ENCODE results near the gene FKBP1B.
A peak's percentile ranks its signal among the peaks of the same experiment; 100 is the strongest.
"Not testable (repeated sequence)": the region's sequence is repeated elsewhere in the genome, so short reads cannot be mapped to it uniquely, and the experiment has no call there.

The FKBP1B gene

DNA sequence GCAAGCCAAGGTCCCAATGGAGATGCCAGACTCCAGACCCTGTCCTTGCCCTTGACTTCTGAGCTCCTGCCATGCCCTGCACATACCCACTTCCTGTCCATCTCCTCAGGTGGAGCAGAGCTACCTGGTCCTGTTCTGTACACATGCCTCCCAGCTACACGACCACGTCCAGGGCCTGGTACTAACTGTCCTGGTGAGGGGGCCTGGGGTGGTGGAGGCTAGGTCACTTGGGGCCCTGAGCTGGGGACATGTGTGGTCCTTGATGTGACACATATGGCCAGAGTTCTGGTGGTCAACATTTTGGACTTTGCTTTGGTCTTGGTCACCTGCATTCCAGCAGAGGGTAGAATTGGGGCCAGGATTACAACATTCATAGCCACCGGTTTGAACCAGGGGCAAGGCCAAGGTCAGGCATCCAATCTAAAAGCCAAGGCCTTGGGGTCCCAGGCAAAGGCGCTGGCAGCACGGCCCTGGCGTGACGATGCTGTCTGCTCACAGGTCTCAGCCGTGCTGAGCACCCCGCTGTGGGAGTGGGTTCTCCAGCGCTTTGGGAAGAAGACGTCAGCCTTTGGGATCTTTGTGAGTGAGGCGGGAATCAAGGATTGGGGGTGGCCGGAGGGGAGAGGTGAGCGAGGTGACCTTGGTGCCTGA lies 27.1 kb upstream of the FKBP1B start:
- DNase-seq (ENCODE audit: low spot score), result no peak

DNA sequence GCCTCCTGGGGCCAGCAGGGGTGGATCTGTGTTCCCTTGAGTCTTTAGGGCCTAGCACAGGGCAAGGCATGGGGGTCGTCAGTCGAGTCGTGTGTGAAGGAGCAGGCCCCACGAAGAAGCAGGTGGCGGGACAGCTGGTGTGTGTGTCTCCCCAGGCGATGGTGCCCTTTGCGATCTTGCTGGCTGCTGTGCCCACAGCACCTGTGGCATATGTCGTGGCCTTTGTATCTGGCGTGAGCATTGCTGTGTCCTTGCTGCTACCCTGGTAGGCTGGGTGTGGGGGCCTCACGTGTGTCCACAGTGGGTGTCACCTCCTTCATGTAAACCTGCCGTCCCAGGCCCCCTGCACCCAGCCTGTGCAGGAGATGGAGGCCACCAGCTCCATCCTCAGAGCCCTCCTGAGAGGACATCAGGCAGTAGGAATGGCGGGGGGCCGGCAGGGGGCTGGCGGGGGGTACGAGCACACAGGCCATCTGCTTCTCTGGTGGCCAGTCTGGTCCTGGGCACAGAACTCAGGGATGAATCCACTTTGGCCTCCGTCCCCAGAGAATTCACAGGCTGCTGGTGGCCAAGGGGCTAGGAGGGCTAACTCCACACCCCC lies 26.5 kb upstream of the FKBP1B start:
- DNase-seq (ENCODE audit: low spot score), result no peak

DNA sequence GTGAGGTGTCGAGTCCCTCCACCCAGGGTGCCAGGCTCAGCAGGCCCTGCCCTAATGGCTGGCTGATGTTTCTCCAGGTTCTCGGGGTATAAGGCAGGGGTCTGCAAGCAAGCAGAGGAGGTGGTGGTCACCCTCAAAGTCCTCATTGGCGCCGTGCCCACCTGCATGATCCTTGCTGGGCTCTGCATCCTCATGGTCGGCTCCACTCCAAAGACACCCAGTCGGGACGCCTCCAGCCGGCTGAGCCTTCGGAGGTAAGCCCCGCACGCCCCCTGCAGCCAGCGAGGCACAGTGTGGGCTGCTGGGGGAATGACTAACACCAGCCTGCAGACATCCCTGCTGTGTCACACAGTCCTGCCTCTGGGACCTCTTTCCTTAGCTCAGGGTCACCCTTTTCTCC lies 25.5 kb upstream of the FKBP1B start:
- no peak for DNase-seq (ENCODE audit: low spot score)

DNA sequence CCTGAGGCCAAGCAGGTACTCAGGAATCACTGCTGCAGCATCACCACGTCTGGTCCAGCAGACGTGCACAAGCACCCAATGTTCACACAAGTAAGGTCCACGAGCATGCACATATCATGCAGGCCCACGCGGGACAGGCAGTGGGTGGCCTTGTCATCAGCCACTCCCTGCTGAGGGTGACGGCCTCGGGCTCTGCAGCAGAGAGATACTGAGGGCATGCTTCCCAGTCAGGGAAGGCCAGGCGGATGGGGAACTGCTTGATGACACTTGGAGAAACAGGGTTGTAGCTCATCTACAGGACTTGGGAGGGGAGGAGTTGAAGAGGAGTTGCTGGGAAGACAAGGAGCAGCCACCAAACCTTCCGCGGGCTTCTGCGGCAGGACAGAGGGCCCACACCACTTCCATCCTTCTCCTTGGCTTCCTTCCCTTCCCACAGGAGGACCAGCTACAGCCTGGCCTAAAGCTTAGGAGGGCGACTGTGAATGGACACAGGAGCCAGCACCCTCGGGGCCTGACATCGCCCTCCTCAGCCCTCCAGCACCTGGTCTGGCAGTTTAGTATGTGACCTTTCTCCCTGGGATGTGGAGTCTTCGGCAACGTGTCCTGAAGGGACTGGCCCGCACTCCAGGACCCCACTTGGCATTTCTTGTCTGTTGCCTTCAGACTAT lies 24.4 kb upstream of the FKBP1B start:
- no peak for DNase-seq (ENCODE audit: low spot score)

DNA sequence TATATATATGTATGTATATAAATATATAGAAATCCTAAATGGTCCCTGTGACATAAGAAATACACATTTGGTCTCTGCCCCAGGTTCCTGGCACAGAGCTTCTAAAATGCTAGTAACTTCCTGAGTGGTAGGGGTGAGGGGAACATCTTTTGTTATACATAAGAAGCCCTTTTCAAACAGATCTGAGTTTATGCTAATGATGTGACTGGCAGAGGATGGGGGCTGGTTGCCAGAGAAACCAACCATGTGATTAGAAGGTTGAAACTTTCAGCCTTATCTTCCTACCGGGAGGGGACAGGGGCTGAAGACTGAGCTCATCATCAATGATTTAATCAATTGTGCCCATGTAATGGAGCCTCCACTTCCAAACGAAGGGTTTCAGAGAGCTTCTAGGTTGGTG lies 23.3 kb upstream of the FKBP1B start:
- DNase-seq (ENCODE audit: low spot score), result no peak

DNA sequence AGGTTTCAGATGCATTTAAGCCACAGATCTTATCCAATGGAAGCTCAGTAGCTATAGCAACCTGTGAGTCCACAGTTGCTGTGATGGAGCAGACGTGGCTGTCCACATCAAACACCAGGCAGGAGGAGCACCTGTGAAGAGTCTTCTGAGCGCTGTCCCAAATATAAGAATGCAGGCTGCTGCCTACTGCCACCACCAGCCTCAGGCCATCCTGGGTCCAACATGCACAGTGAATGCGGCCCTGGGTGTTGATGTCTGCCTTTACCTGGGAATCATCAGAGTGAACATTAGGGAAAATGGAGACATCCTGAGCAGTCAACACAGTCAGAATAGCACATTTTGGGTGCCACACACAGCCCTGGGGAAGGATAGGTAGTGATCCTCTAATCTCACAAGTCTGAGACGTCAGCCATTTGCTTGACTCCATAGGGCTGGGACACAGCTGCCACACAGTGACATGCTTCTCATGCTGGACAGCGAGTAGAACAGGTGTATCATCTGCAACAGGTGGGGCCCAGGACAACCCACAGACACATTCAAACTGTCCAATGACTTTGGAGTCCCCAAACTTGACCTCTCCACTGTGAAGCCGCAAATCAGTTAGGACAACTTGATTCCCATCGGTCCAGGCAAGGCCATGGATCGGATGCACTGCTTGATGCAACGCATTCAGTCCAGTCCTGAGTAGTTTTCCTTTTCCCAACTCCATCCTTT lies 10.6 kb upstream of the FKBP1B start:
- no peak for DNase-seq (ENCODE audit: low spot score)

DNA sequence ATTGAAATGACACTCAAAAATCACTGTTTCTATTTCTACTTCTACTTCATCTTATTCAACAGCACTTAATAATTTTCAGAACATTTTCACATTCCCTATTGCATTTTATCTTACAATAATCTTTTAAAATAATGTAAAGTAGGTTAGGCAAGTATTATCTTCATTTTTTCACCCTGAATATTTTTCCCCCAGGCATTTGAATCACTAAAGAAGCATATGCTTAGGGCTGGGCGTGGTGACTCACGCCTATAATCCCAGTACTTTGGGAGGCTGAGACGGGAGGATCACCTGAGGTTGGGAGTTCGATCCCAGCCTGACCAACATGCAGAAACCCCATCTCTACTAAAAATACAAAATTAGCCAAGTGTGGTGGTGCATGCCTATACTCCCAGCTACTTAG lies 9.0 kb upstream of the FKBP1B start:
- DNase-seq (ENCODE audit: low spot score), result no peak

DNA sequence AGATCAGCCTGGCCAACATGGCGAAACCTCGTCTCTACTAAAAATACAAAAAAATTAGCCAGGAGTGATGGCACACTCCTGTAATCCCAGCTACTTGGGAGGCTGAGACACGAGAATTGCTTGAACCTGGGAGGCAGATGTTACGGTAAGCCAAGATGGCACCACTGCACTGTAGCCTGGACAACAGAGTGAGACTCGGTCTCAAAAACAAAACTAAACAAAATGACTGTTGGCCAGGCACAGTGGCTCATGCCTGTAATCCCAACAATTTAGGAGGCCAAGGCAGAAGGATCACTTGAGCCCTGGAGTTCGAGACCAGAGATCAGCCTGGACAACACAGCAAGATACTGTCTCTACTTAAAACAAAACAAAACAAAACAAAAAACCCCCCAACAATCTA lies 6.4 kb upstream of the FKBP1B start:
- not testable (repeated sequence) for DNase-seq (ENCODE audit: low spot score)

DNA sequence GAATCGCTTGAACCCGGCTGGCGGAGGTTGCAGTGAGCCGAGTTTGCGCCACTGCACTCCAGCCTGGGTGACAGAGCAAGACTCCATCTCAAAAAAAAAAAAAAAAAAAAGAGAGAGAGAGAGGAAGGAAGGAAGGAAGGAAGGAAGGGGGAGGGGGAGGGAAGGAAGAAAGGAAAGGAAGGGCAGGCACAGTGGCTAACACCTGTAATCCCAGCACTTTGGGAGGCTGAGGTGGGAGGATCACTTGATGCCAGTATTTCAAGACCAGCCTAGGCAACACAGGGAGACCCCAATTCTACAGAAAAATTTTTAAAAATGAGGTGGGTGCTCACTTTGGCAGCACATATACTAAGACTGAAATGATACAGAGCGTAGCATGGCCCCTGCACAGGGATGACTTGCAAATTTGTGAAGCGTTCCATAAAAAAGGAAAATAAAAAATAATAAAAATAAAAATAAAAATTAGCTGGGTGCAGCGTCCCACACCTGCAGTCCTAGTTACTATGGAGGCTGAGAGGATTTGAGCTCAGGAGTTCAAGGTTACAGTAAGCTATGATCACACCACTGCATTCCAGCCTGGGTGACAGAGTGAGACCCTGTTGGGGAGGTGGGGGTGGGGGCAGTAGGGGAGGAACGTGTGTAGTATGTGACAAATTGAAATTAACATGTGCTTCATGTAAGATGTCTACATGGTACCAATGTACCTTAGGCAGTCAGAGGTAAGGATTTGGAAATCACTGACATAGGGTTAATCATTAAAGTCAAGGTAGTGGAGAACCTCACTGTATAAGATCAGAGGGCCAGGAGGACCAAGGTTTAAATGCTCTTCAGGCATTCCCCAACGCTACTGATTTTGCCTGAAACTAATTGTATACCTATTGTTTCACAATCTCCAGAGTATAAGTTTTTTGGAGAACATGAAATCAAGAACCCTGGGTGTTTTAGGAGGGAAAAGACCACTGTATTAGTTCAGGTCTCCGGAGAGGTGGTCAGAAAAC lies 3.7 kb upstream of the FKBP1B start:
- DNase-seq (ENCODE audit: low spot score), result no peak

DNA sequence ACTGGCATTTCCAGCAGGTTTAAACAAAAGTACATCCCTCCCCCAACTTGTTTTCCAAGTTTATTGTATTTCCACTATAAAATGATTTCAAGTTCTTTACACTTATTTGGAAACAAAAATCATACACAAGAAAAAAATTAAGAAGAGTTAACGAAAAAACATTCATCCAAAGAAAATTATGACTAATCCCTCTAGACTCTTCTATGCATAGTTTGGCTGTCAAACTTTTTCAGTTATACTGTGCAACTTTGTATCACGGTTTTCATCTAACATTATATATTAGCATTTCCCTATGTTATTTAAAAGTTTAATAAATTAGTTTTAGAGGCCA lies 3.0 kb upstream of the FKBP1B start:
- DNase-seq (ENCODE audit: low spot score), result no peak

DNA sequence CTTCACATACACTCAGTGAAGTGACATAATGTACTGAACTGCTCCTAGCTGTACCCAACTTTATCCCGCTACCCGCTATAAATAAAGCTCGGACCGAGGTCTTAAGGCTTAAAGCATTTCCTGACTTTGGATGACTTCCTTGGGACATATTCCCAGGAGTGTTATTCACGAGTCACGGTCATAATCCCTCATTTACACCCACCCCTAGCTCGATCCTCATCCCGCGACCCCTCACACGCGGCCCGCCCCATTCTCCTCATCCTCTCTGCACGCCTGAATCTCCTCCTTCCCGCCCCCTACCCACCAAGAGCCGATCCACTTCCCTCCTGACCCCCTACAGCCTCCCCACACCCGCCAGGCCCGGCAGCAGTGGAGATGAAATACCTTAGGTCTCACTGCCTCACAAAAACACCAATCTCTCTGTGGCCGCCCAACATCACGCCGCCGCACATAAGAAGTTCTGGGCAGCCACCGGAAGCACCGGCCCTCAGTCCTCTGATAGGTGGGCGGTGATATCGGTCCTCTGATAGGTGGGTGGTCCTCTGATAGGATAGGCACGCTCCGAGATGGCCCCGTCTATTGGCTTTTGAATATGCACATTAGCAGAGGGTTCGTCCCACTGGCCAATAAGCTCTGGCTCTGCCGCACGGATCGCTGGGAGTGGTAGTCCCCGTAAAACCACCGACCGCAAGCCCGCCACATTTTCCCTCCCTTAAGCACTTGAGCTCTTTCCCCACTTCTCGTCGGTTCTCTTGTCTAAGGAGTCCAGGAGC lies 2.4 kb upstream of the FKBP1B start, which contains the start of gene WDCP:
TSS of gene WDCP (minus strand) at position 462 of the 773 bp plus-strand sequence. CDS start 7,897 bp downstream, outside the sequence.
- DNase-seq (ENCODE audit: low spot score), result peak; percentile 98

DNA sequence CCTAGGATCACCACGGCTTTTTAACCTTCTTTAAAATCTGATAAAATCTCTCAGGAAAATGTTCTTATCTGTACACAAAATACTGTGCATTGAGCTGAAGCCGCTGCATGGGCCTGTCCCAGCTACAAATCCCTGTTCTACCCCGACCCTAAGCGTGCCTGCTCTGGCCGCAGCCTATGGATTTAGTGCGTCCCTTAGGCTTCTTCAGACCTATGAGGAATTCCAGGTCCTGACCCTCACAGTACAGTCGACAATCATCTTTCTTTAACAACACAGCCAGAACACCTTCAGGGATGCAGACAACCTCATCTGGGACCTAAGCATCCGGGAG lies 1.9 kb upstream of the FKBP1B start:
- no peak for DNase-seq (ENCODE audit: low spot score)

DNA sequence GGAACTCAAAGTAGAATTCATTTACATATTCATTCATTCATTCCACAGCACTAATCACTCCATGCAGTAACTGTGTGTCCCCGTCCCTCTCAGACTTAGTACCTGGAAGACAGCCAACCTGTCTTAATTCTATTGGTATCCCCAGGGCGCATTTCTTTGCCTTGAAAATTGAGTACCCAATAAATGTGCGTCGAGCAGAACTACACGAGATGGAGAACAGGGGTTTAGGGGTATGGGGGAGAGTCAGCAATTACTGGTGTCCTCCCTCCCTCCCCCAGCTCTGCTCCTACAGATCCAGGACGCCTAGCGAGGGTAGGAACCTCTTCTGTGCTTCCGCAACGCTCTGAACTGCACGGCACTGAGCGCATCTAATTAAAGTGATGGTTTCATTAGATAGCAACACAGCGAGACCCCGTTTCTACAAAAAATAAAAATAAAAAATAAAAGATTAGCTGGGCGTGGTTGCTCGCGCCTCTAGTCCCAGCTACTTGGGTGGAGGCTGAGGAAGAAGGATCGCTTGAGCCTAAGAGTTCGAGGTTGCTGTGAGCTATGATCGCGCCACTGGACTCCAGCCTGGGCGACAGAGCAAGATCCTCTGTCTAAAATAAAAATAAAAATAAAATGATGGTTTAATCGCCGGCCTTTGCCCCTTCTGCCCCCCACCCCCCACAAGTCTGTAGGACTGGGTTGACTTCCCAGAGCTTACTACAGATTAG lies 614 bp upstream of the FKBP1B start:
- peak; percentile 28 for DNase-seq (ENCODE audit: low spot score)

DNA sequence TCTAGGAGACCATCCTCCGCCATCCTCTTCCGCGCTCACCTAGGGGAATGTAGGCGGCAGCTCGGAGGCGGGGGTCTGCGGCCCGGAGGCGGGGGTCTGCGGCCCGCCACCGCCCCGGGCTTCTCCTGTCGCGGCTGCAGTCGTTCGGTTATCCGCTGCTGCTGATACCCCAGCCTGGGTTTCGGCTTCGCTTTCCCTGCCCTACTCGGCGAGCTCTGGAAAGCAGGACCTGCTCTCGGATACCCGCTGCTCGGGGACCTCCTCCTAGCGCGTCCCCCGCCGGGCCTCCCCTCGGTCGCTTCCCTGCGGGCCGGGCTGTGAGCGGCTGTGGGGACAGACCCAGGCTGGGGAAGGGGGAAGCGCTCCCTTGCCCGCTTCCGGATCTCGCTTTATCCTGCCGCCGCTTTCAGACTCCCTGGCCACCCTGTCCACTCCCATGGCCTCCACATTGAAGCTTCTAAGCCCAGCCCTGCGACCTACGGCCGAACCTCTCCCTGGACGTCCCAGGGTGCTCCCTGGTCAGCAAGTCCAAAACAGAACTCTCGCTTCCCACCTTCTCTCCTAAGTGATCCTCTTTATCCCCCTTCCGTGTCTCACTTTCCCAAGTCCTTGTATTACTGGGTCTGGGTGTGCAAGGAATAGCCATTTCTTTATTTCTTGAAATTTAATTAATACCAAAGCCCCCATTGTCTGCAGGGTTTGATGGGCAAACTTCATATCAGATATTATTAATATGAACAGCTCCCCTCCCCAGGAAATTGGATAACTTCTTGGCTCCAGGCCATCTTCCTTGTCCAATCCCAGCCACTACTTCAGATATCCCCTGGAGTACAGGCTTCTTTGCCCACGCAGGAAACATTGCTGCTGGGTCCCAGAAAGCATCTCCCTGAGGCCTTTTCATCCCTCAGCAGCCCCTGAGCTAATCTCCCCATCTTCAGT lies 769 bp downstream of the FKBP1B start:
- peak; percentile 38 for DNase-seq (ENCODE audit: low spot score)

DNA sequence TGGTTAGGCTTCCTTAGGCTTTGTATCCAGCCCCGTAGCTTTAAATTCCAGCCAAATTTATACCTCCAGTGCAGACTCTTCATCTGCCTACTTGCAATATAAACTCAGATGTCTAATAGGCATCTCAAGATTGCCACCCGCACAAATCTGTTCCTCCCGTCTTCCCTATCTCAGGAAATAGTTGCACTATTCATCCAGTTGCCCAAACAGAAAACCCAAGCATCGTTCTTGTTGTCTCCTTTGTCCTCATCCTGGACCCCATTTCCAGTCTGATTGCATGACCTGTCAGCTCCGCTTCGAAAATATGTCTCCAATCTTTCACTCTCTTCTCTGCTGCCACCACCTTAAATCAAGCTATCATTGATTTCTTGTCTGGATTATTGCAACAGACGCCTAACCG lies 2.3 kb downstream of the FKBP1B start:
- DNase-seq (ENCODE audit: low spot score), result no peak

DNA sequence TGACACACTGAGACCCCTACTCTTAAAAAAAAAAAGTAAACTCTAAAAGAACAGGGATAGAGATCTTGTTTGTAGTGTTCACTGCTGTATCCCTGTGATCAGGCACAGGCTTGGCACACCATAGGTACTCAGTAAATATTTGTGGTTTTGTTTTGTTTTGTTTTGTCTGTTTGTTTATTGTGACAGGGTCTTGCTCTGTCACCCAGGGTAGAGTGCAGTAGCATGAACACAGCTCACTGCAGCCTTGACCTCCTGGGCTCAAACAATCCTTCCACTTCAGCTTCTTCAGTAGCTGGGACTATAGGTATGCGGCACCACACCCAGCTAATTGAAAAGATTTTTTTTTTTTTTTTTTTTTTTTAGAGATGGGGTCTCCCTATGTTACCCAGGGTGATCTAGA lies 3.4 kb downstream of the FKBP1B start:
- no peak for DNase-seq (ENCODE audit: low spot score)

DNA sequence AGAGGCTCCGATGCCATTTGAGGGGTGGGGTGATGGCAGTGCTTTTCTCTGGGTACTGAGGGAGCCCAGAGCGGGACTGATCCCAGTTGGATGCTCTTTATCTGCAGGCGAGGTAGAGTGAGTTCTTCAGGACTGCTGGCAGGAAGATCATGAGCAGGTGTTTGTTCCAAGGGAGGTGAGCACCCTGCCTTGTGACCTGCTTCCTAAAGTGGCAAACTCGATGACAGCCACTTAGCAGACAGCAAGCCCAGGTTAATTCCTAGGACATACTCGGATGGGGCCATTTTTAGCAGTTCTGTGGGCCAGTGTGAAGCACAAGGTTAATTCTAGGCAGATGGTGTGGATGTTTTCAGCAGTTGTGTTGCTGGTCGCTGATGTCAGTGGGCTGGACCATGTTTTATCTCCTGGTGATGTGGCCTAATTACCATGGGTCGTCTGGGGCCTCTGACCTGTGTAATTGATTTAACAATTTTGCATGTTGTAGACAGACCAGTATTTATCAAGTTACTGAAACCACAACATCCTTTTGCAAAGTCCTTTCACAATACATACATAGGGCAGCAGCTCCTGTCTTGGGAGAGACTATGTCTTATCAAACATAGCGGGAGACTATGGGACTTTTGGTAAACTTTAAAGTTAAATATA lies 4.9 kb downstream of the FKBP1B start:
- peak; percentile 61 for DNase-seq (ENCODE audit: low spot score)

DNA sequence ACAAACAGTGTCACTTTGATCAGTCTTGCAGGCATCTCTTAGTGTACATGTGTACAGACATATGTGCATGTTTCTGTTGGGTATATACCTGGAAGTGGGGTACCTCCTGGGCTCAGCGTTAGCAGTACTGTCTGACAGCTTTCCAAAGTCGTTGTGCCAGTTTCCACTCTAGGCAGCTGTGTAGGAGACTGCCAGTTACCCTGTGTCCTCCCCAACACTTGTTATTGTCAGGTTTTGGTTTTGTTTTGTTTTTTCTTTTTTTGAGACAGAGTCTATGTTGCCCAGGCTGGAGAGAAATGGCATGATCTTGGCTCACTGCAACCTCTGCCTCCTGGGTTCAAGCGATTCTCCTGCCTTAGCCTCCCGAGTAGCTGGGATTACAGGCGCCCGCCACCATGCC lies 6.2 kb downstream of the FKBP1B start:
- DNase-seq (ENCODE audit: low spot score), result no peak
